Stomach (tissue), 4 donors: ENCODE results near the gene AIF1L.

Source experiments
- CTCF ChIP-seq, 7 experiments: fragments of 450-650 bp in 4 of 7; fragments of 200-600 bp in 3 of 7; sonication (generic) in 3 of 7; IDR thresholded peaks; one replicate each; pipeline ENCODE4 v1.5.1; 2016 to 2019; ENCODE audit warnings: antibody characterized with exemption in 7 of 7, control low read depth in 2 of 7, mild to moderate bottlenecking in 1 of 7
- EP300 ChIP-seq: sonication (generic); formaldehyde crosslinking; IDR thresholded peaks from one replicate; pipeline ENCODE4 v1.6.1; 2017; ENCODE audit warnings: antibody characterized with exemption
- POLR2A ChIP-seq, 4 donors: fragments of 450-650 bp; IDR thresholded peaks; one replicate each; pipeline ENCODE4 v1.6.1; 2016; ENCODE audit warnings: antibody characterized with exemption in 4 of 4, control low read depth in 2 of 4, mild to moderate bottlenecking in 1 of 4, moderate library complexity in 1 of 4

DNA sequence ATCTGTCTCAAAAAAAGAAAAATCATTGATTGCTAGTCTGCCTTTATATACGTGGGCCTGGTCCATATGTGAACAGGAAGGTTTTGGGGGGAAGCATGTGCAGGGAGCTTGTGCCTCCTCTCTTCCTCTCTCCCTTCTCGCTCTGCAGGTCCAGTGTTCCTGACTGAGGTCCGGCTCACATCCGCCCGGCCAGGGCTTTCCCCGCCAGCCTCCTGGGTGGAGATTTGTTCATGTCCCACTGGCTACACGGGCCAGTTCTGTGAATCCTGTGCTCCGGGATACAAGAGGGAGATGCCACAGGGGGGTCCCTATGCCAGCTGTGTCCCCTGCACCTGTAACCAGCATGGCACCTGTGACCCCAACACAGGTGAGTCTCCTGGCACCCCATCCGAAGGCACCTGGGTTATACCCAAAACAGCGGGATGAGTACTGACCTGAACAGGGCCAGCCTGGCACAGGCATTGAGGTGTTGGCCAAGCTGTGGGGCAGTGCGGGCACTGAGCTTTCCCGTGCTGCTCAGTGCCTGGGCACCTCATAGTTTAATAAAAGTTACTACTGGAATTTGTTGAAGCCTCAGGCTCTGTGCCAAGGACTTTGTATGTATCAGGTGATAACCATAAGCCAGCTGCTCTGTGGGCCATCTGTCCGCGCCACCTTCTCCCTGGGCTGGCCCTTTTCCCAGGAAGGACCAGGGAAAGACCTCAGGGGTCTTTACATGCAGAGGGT lies 39.4 kb upstream of the AIF1L start:
- TF ChIP-seq CTCF (IDR thresholded peaks at IDR 0.05): no peak
- TF ChIP-seq POLR2A (IDR thresholded peaks at IDR 0.05): no peak
- TF ChIP-seq EP300: no peak
